ENCODE results near the gene DISP3. TPM values are rescaled to one million over a fixed set of nuclear protein-coding genes. Genes with fewer than 3 reads are reported as not detected.

The DISP3 gene
- total RNA-seq, 1 donor = under 0.01 TPM

DNA sequence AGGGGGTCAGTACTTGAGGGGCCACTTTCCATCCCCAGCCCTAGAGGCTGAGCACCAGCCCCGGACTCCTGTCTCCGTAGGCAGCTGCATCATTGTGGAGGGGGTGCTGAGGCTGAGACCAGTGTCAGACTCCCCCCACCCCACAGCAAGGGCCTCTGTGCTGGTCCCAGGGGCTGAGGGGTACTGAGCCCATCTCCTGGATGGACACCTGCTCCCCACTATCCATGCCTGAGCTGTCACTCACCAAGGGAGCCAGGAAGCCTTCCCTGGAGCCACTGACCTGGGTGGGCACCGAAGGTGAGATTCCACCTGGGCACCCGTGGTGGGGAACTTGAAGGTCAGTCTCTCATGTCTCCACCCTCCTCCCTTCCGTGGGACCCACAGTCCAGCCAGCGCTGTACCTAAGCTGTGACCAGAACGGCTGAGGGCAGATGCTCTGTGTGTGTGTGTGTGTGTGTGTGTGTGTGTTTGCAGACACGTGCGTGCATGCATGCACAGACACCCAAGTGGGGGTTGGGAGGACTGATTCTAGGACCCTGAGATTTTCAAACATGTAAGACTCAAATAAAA, 9.3 kb downstream of the DISP3 start:
- Histone ChIP-seq H3K4me1 (ENCODE audit: insufficient read depth, low read length) (no peaks in the 10 kb centered on the region), H4K20me1 (ENCODE audit: insufficient read depth, low read length) (no peaks in the 10 kb centered on the region), H3K27me3 (ENCODE audit: insufficient read depth, low read length) (peaks cover 8% of the 10 kb centered on the region), H3K79me2 (ENCODE audit: insufficient read depth, low read length) (no peaks in the 10 kb centered on the region), H3K9me3 (ENCODE audit: low read depth, low read length) (no peaks in the 10 kb centered on the region), H3K27ac (ENCODE audit: low read depth, low read length) (no peak overlapping the region), H3K4me3 (ENCODE audit: insufficient read depth, low read length) (no peak overlapping the region), H3K36me3 (ENCODE audit: insufficient read depth, low read length) (no peaks in the 10 kb centered on the region), H3K4me2 (ENCODE audit: insufficient read depth, low read length) (no peak overlapping the region), H2AFZ (ENCODE audit: low read length) (no peak overlapping the region)
- TF ChIP-seq, protein P1, sequence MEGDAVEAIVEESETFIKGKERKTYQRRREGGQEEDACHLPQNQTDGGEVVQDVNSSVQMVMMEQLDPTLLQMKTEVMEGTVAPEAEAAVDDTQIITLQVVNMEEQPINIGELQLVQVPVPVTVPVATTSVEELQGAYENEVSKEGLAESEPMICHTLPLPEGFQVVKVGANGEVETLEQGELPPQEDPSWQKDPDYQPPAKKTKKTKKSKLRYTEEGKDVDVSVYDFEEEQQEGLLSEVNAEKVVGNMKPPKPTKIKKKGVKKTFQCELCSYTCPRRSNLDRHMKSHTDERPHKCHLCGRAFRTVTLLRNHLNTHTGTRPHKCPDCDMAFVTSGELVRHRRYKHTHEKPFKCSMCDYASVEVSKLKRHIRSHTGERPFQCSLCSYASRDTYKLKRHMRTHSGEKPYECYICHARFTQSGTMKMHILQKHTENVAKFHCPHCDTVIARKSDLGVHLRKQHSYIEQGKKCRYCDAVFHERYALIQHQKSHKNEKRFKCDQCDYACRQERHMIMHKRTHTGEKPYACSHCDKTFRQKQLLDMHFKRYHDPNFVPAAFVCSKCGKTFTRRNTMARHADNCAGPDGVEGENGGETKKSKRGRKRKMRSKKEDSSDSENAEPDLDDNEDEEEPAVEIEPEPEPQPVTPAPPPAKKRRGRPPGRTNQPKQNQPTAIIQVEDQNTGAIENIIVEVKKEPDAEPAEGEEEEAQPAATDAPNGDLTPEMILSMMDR (IDR thresholded peaks at IDR 0.05; ENCODE audit: extremely low read depth, low read depth, low read length) = no peak
- no peak for DNase-seq (ENCODE audit: insufficient read length, low spot score, missing footprints)

DNA sequence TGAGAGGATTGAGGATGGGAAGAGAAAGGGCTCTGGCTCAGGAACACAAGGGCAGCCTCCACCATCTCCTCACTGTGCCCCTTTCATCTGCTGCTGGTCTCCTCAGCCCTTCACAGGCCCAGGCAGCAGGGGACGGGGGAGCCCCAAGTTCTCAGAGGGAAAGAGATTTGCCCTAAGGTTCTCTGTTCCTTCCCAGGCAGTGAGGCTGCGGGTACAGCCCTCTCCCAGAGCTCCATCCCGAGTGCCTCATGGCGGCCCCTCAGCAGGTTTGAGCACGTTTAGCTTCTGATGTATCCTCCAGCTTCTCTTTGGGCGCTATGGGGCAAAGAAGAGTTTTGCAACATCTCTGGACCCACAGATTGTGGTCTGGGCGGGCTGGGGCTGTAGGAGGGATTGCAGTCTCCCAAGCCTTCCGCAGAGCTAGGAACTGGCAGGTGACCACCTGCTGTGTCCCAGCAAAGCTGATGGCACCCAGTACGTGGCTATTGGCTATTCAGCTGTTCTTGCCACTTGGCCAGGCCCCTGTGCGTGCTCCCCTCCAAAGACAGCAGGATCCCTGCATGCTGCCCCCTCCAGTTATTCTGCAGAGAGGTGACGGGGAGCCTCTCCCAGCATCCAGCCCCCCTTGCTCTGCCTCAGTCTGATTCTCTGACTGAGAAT, 10.1 kb downstream of the DISP3 start:
- no peak overlapping the region for H3K4me3 ChIP-seq (ENCODE audit: insufficient read depth, low read length)
- H2AFZ ChIP-seq (ENCODE audit: low read length) = no peak overlapping the region
- no peaks in the 10 kb centered on the region for H3K4me1 ChIP-seq (ENCODE audit: insufficient read depth, low read length)
- H3K36me3 ChIP-seq (ENCODE audit: insufficient read depth, low read length) = no peaks in the 10 kb centered on the region
- H3K27me3 ChIP-seq (ENCODE audit: insufficient read depth, low read length) = peaks cover 6% of the 10 kb centered on the region
- H4K20me1 ChIP-seq (ENCODE audit: insufficient read depth, low read length) = no peaks in the 10 kb centered on the region
- H3K27ac ChIP-seq (ENCODE audit: low read depth, low read length) = no peak overlapping the region
- no peaks in the 10 kb centered on the region for H3K9me3 ChIP-seq (ENCODE audit: low read depth, low read length)
- H3K79me2 ChIP-seq (ENCODE audit: insufficient read depth, low read length) = no peaks in the 10 kb centered on the region
- H3K4me2 ChIP-seq (ENCODE audit: insufficient read depth, low read length) = no peak overlapping the region
- TF ChIP-seq, protein P1 (IDR thresholded peaks at IDR 0.05; ENCODE audit: extremely low read depth, low read depth, low read length) = no peak
- DNase-seq (ENCODE audit: insufficient read length, low spot score, missing footprints) = peak; percentile 65

DNA sequence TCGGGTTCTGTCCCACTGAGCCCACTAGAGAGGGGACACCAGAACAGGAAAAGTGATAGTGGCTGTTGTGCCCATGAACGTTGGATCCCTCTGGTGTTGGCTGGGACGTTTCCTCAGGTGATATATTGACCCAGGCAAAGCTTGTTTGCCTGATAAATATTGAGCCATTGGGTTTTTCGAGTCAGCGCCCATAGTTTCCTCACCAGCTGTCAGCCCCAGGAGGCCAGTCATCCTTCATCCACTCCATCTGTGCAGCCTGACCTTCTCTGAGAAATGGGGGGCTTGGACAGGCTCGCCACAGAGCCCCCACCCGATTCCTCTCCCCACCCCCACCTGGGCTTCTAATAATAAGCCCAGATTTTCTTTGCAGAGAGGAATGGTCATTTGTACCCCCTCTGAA, 13.3 kb downstream of the DISP3 start:
- no peak overlapping the region for H3K4me3 ChIP-seq (ENCODE audit: insufficient read depth, low read length)
- no peaks in the 10 kb centered on the region for H3K4me1 ChIP-seq (ENCODE audit: insufficient read depth, low read length)
- H3K27ac ChIP-seq (ENCODE audit: low read depth, low read length) = no peak overlapping the region
- H3K4me2 ChIP-seq (ENCODE audit: insufficient read depth, low read length) = no peak overlapping the region
- no peak overlapping the region for H2AFZ ChIP-seq (ENCODE audit: low read length)
- H3K79me2 ChIP-seq (ENCODE audit: insufficient read depth, low read length) = no peaks in the 10 kb centered on the region
- no peaks in the 10 kb centered on the region for H4K20me1 ChIP-seq (ENCODE audit: insufficient read depth, low read length)
- H3K9me3 ChIP-seq (ENCODE audit: low read depth, low read length) = no peaks in the 10 kb centered on the region
- peak; percentile 55 for DNase-seq (ENCODE audit: insufficient read length, low spot score, missing footprints)
- no peaks in the 10 kb centered on the region for H3K27me3 ChIP-seq (ENCODE audit: insufficient read depth, low read length)
- TF ChIP-seq, protein P1 (IDR thresholded peaks at IDR 0.05; ENCODE audit: extremely low read depth, low read depth, low read length) = no peak
- H3K36me3 ChIP-seq (ENCODE audit: insufficient read depth, low read length) = no peaks in the 10 kb centered on the region

DNA sequence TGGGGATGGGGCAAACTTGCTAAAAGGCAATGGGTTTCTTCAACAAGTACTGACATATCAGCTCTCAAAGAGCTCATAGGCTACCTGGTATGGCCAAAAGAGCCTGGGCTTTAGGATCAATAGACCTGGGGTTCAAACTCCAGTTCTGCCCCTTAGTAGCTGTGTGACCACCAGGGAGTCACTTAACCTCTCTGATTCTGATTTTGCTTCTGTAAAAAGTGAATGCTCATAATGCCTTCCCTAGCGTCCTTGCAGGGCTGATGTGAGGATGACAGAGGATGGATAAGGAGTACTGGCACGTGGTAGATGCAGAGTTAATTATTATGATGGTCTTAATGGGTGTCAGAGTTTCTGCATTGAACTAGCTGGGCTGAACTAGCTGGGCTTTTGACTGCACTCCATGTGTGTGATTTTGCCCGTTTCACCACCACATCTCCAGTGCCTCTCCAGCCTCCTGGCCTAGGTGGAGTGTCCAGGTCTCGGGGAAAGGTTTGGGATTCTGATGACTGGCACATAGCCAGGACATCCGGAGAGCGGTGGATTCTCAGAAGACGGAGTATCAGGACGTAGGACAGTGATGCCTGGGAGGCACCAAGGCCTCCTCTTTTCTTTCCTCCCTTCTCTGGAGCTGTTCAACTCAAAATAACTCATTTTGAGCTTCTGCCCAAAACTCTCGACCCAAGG, 15.2 kb downstream of the DISP3 start:
- H3K36me3 ChIP-seq (ENCODE audit: insufficient read depth, low read length) = no peaks in the 10 kb centered on the region
- TF ChIP-seq, protein P1 (IDR thresholded peaks at IDR 0.05; ENCODE audit: extremely low read depth, low read depth, low read length) = no peak
- H3K4me2 ChIP-seq (ENCODE audit: insufficient read depth, low read length) = no peak overlapping the region
- no peaks in the 10 kb centered on the region for H3K9me3 ChIP-seq (ENCODE audit: low read depth, low read length)
- no peaks in the 10 kb centered on the region for H4K20me1 ChIP-seq (ENCODE audit: insufficient read depth, low read length)
- no peak overlapping the region for H2AFZ ChIP-seq (ENCODE audit: low read length)
- H3K27me3 ChIP-seq (ENCODE audit: insufficient read depth, low read length) = no peaks in the 10 kb centered on the region
- H3K4me1 ChIP-seq (ENCODE audit: insufficient read depth, low read length) = no peaks in the 10 kb centered on the region
- no peak overlapping the region for H3K27ac ChIP-seq (ENCODE audit: low read depth, low read length)
- H3K4me3 ChIP-seq (ENCODE audit: insufficient read depth, low read length) = no peak overlapping the region
- DNase-seq (ENCODE audit: insufficient read length, low spot score, missing footprints) = peak; percentile 44
- H3K79me2 ChIP-seq (ENCODE audit: insufficient read depth, low read length) = no peaks in the 10 kb centered on the region
